Bronchial epithelial cell (primary cell): ENCODE results near the gene DMWD. TPM values are rescaled to one million over a fixed set of nuclear protein-coding genes. Genes with fewer than 3 reads are reported as not detected.

Source experiments
- DNase-seq: peaks from one replicate; pipeline ENCODE4 v3.0.0-alpha.2; 2010; ENCODE audit warnings: low read depth
- FAIRE-seq: peaks from 2 replicates; lab custom pipeline; 2011; peaks lifted over from hg19 to GRCh38; lab: Jason Lieb, UNC
- H3K27me3 ChIP-seq: 2 replicates; pipeline ENCODE4 v1.5.1; 2011; ENCODE audit warnings: low read length; ENCODE audit not compliant: control insufficient read depth, insufficient read depth
- H3K36me3 ChIP-seq: 2 replicates; pipeline ENCODE4 v1.5.1; 2011; ENCODE audit warnings: low read length; ENCODE audit not compliant: control insufficient read depth, insufficient read depth
- H3K4me3 ChIP-seq: 2 replicates; pipeline ENCODE4 v1.5.1; 2011; ENCODE audit warnings: mild to moderate bottlenecking, low read depth, low read length, control low read depth
- total RNA-seq: library from RNA; depleted of rRNA; stranded (reverse); fragments of >200 nt; gene quantifications from 2 replicates; pipeline ENCODE4 v1.2.1, GENCODE V29; 2014
- TF ChIP-seq, protein P1 (sequence below): IDR thresholded peaks from 2 replicates; pipeline ENCODE4 v1.5.1; 2011; ENCODE audit warnings: mild to moderate bottlenecking, moderate library complexity, low read length, control low read depth, inconsistent platforms; ENCODE audit not compliant: insufficient read depth, severe bottlenecking

DMWD gene
- total RNA-seq, 1 donor from 2014 or later, result 29.0 TPM

DNA sequence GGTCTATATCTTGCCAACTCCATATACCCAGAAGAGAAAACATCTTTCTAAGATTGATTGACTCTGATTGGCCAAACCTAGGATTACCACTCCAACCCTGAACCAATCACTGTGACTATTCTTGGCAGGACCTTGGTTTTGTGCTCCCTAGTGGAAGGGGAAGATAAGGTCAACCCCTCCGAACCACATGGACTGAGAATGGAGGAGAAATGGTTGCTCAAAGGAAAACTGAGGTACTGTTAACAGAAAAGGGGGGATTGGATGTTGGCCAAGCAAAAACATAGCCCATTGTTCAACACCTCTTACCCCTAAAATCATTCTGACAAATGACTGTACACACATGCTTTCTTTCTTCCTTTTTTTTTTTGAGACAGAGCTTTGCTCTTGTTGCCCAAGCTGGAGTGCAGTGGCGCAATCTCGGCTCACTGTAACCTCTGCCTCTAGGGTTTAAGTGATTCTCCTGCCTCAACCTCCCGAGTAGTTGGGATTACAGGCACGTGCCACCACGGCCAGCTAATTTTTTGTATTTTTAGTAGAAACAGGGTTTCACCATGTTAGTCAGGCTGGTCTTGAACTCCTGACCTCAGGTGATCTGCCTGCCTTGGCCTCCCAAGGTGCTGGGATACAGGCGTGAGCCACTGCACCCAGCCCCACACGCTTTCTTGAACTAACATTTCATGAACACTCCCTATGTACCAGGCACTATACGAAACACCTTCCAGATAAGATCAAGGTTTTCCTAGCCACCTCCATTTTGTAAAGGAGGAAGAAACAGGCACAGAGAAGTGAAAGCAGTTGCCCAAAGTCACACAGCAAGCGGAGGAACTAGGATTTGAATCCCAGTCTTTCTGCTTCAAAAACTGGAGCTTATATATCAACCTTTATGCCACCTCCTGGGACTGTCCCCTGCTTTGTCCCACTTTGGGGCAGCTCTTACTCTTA lies 52.9 kb downstream of the DMWD start:
- DNase-seq, result no peak
- Histone ChIP-seq H3K36me3 (no peaks in the 10 kb centered on the region), H3K4me3 (no peak overlapping the region), H3K27me3 (no peaks in the 10 kb centered on the region)
- no peak for FAIRE-seq
- TF ChIP-seq, protein P1, sequence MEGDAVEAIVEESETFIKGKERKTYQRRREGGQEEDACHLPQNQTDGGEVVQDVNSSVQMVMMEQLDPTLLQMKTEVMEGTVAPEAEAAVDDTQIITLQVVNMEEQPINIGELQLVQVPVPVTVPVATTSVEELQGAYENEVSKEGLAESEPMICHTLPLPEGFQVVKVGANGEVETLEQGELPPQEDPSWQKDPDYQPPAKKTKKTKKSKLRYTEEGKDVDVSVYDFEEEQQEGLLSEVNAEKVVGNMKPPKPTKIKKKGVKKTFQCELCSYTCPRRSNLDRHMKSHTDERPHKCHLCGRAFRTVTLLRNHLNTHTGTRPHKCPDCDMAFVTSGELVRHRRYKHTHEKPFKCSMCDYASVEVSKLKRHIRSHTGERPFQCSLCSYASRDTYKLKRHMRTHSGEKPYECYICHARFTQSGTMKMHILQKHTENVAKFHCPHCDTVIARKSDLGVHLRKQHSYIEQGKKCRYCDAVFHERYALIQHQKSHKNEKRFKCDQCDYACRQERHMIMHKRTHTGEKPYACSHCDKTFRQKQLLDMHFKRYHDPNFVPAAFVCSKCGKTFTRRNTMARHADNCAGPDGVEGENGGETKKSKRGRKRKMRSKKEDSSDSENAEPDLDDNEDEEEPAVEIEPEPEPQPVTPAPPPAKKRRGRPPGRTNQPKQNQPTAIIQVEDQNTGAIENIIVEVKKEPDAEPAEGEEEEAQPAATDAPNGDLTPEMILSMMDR, result no peak

DNA sequence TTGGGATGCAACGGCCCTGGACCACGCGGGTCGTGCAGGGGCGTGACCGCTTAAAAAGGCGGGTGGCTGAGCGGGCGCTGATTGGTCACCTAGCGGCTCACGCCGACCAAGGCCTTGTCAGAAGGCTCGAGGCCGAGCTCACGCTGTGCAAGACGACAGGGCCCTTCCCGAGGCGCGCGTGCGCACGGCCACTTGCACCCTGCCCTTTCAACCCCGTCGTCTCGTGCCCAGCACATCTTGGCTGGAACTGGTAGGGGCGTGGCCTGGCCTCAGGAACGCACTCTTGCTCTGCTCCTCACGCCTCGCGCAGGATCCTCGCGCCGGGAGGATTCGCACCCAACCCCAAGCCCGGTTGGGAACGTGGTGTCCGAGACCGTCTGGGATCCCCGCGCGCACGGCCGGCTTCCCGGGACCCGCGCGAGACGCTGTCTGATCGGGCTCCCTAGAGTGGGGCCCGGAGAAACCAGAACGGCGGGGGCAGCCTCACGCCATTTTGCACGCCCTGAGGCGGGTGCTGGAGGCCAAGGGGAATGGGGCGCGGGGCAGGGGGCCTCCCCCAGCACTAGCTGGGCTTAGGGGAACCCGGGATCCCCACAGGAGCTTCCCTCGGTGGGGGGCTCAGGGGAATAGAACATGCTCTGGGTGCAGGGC lies 59.4 kb downstream of the DMWD start, which contains the start of gene MEIOSIN:
MEIOSIN (plus strand) TSS at position 280 of the 651 bp plus-strand sequence. CDS start 1,938 bp downstream, outside the sequence.
- Histone ChIP-seq H3K36me3 (no peaks in the 10 kb centered on the region), H3K27me3 (no peaks in the 10 kb centered on the region), H3K4me3 (no peak within 1 kb of the TSS)
- no peak for DNase-seq
- TF ChIP-seq, protein P1, result no peak
- no peak for FAIRE-seq

Other genes starting within 250 kb of the DMWD start
- gene OPA3, start 208.0 kb downstream of the DMWD start, total RNA-seq, result 5.3 and 7.0 TPM in 2 replicates
- not detected in 2 replicates for gene GPR4, start 190.6 kb downstream of the DMWD start, total RNA-seq
- 144 and 153 TPM in 2 replicates for gene EML2, start 153.4 kb downstream of the DMWD start, total RNA-seq
- 0.38 and 0.53 TPM in 2 replicates for gene GIPR, start 124.6 kb downstream of the DMWD start, total RNA-seq
- 429 and 572 TPM in 2 replicates for gene SNRPD2, start 100.9 kb downstream of the DMWD start, total RNA-seq
- 7.7 and 11.6 TPM in 2 replicates for gene QPCTL, start 100.2 kb downstream of the DMWD start, total RNA-seq
- 2.4 and 5.5 TPM in 2 replicates for gene FBXO46, start 61.9 kb downstream of the DMWD start, total RNA-seq
- gene MEIOSIN, start 59.4 kb downstream of the DMWD start, total RNA-seq, result not detected in 2 replicates
- gene SIX5, start 23.6 kb downstream of the DMWD start, total RNA-seq, result 1.7 and 2.1 TPM in 2 replicates
- gene DMPK, start 10.4 kb downstream of the DMWD start, total RNA-seq, result 4.7 and 9.1 TPM in 2 replicates
- under 0.01 TPM in 1 of 2 replicates, not detected in the other for gene RSPH6A, start 22.5 kb upstream of the DMWD start, total RNA-seq
- gene SYMPK, start 70.3 kb upstream of the DMWD start, total RNA-seq, result 27.9 and 29.7 TPM in 2 replicates
- not detected in 2 replicates for gene FOXA3, start 71.5 kb upstream of the DMWD start, total RNA-seq
- gene IRF2BP1, start 93.3 kb upstream of the DMWD start, total RNA-seq, result 11.3 and 11.8 TPM in 2 replicates
- 0.53 and 0.90 TPM in 2 replicates for gene MYPOP, start 109.8 kb upstream of the DMWD start, total RNA-seq
- gene NANOS2, start 121.9 kb upstream of the DMWD start, total RNA-seq, result not detected in 2 replicates
- gene NOVA2, start 181.0 kb upstream of the DMWD start, total RNA-seq, result not detected in 2 replicates
- gene CCDC61, start 202.6 kb upstream of the DMWD start, total RNA-seq, result 10.3 and 12.9 TPM in 2 replicates
- gene PGLYRP1, start 230.2 kb upstream of the DMWD start, total RNA-seq, result not detected in 2 replicates
- gene IGFL4, start 248.2 kb upstream of the DMWD start, total RNA-seq, result not detected in 2 replicates